GM18868 (cell line): Measurements from ENCODE around the gene ZCCHC14.

ENCODE experiments used
- ATAC-seq: cut with Tn5 transposase; IDR thresholded peaks from one replicate; pipeline ENCODE4 v1.9.1; 2021; ENCODE audit warnings: mild to moderate bottlenecking, moderate library complexity; ENCODE audit not compliant: unreplicated experiment

Gene ZCCHC14

GRCh38 chr16:87435372-87436224 is 57.2 kb downstream of the ZCCHC14 start:
- no peak for ATAC-seq

- ATAC-seq, result no peak
Observed at GRCh38 chr16:87434146-87434667, 58.6 kb downstream of the ZCCHC14 start.

- ATAC-seq, result no peak
Observed at GRCh38 chr16:87432330-87432915, 60.4 kb downstream of the ZCCHC14 start.

- ATAC-seq, result no peak
Observed at GRCh38 chr16:87431926-87432325, 60.9 kb downstream of the ZCCHC14 start.

- no peak for ATAC-seq
Observed at GRCh38 chr16:87426423-87427215, 66.2 kb downstream of the ZCCHC14 start.

- no peak for ATAC-seq
Observed at GRCh38 chr16:87425941-87426340, 66.9 kb downstream of the ZCCHC14 start.

GRCh38 chr16:87424266-87424665 is 68.6 kb downstream of the ZCCHC14 start:
- ATAC-seq, result no peak

GRCh38 chr16:87423429-87423828 is 69.4 kb downstream of the ZCCHC14 start:
- ATAC-seq, result no peak

GRCh38 chr16:87422106-87422505 is 70.7 kb downstream of the ZCCHC14 start:
- no peak for ATAC-seq

GRCh38 chr16:87421003-87421912 is 71.6 kb downstream of the ZCCHC14 start:
- ATAC-seq, result no peak

- no peak for ATAC-seq
Observed at GRCh38 chr16:87420026-87421002, 72.5 kb downstream of the ZCCHC14 start.

GRCh38 chr16:87418644-87419043 is 74.2 kb downstream of the ZCCHC14 start:
- ATAC-seq, result no peak

GRCh38 chr16:87418216-87418615 is 74.6 kb downstream of the ZCCHC14 start:
- no peak for ATAC-seq

GRCh38 chr16:87417528-87417910 is 75.3 kb downstream of the ZCCHC14 start:
- no peak for ATAC-seq

GRCh38 chr16:87416826-87417527 is 75.8 kb downstream of the ZCCHC14 start:
- ATAC-seq, result no peak

GRCh38 chr16:87415441-87415840 is 77.4 kb downstream of the ZCCHC14 start:
- ATAC-seq, result no peak

GRCh38 chr16:87414251-87414680 is 78.6 kb downstream of the ZCCHC14 start:
- ATAC-seq, result no peak

- ATAC-seq, result no peak
Observed at GRCh38 chr16:87412996-87413421, 79.8 kb downstream of the ZCCHC14 start.
